IPS DF 6.9 (cell line): ENCODE results near the gene ARTN.

Experiments
- DNase-seq: peaks from one replicate; pipeline ENCODE4 v3.0.0-alpha.2; 2013; ENCODE audit warnings: low read depth, low spot score
- H3K27ac ChIP-seq: one replicate; pipeline ENCODE4 v1.5.1; 2013; ENCODE audit warnings: low read length, control low read depth
- H3K27me3 ChIP-seq: 2 replicates; pipeline ENCODE4 v1.6.1; 2013; ENCODE audit warnings: mild to moderate bottlenecking, low read length; ENCODE audit not compliant: control insufficient read depth, insufficient read depth
- H3K36me3 ChIP-seq: 2 replicates; pipeline ENCODE4 v1.6.1; 2013; ENCODE audit warnings: low read length; ENCODE audit not compliant: control insufficient read depth, insufficient read depth
- H3K4me1 ChIP-seq: 2 replicates; pipeline ENCODE4 v1.6.1; 2013; ENCODE audit warnings: low read length; ENCODE audit not compliant: control insufficient read depth, insufficient read depth
- H3K4me3 ChIP-seq: 2 replicates; pipeline ENCODE4 v1.5.1; 2013; ENCODE audit warnings: mild to moderate bottlenecking, low read length
- H3K9me3 ChIP-seq: 2 replicates; pipeline ENCODE4 v1.6.1; 2013; ENCODE audit warnings: low read length, inconsistent platforms; ENCODE audit not compliant: control insufficient read depth, insufficient read depth
- WGBS: extraction: QIAGEN DNeasy Blood & Tissue Kit; methylation state at CpG from one replicate; pipeline ENCODE4 v1.1.7; 2013; ENCODE audit warnings: mixed read lengths, missing lambda C conversion rate; ENCODE audit not compliant: insufficient read length, insufficient coverage; 5-methylcytosine and 5-hydroxymethylcytosine counted together

Gene ARTN

DNA sequence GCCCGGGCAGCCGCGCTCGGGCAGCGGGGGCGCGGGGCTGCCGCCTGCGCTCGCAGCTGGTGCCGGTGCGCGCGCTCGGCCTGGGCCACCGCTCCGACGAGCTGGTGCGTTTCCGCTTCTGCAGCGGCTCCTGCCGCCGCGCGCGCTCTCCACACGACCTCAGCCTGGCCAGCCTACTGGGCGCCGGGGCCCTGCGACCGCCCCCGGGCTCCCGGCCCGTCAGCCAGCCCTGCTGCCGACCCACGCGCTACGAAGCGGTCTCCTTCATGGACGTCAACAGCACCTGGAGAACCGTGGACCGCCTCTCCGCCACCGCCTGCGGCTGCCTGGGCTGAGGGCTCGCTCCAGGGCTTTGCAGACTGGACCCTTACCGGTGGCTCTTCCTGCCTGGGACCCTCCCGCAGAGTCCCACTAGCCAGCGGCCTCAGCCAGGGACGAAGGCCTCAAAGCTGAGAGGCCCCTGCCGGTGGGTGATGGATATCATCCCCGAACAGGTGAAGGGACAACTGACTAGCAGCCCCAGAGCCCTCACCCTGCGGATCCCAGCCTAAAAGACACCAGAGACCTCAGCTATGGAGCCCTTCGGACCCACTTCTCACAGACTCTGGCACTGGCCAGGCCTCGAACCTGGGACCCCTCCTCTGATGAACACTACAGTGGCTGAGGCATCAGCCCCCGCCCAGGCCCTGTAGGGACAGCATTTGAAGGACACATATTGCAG, 3.0 kb downstream of the ARTN start:
- Histone ChIP-seq H3K27ac (no peak overlapping the region), H3K4me1 (peaks cover 11% of the 10 kb centered on the region), H3K9me3 (no peaks in the 10 kb centered on the region), H3K4me3 (peak overlapping the region; percentile 40; the same call in 1 of the 2 replicates), H3K27me3 (no peaks in the 10 kb centered on the region), H3K36me3 (no peaks in the 10 kb centered on the region)
- no CpG with 5 or more reads among the region's 56 CpGs for WGBS
- no peak for DNase-seq

- no peaks in the 10 kb centered on the region for H3K9me3 ChIP-seq
Observed at GRCh38 chr1:43937179-43937865, 3.7 kb downstream of the ARTN start.

DNA sequence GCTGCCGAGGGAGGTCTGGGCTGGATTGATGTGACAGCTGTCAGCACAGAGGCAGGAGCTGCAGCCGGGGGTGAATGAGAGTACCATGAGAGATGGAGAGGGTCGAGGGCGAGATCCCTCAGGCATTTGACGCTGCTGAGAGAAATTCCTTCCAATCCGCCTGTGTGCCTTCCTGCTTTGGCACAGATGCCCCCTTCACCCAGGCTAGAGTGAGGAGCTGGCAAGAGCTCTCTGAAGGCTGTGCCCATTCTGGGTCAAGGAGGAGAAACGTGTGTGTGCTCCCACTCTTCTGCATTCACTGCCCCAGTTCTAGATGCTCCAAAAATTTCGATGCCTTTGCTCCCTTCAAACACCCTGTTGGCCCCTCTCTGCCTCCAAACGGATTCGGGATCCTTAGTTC, 4.8 kb downstream of the ARTN start:
- peaks cover 10% of the 10 kb centered on the region for H3K4me1 ChIP-seq
- no peak for DNase-seq
- no CpG with 5 or more reads among the region's 10 CpGs for WGBS
- H3K36me3 ChIP-seq = no peaks in the 10 kb centered on the region
- H3K4me3 ChIP-seq = no peak overlapping the region
- H3K27ac ChIP-seq = no peak overlapping the region
- no peaks in the 10 kb centered on the region for H3K9me3 ChIP-seq
- H3K27me3 ChIP-seq = no peaks in the 10 kb centered on the region

More at GRCh38 chr1:43937179-43937865, 3.7 kb downstream of the ARTN start:
- H3K27ac ChIP-seq = no peak overlapping the region
- no peak for DNase-seq
- H3K4me3 ChIP-seq = no peak overlapping the region
- no CpG with 5 or more reads among the region's 8 CpGs for whole genome bisulfite sequencing
- H3K36me3 ChIP-seq = no peaks in the 10 kb centered on the region
- no peaks in the 10 kb centered on the region for H3K27me3 ChIP-seq
- peaks cover 11% of the 10 kb centered on the region for H3K4me1 ChIP-seq

DNA sequence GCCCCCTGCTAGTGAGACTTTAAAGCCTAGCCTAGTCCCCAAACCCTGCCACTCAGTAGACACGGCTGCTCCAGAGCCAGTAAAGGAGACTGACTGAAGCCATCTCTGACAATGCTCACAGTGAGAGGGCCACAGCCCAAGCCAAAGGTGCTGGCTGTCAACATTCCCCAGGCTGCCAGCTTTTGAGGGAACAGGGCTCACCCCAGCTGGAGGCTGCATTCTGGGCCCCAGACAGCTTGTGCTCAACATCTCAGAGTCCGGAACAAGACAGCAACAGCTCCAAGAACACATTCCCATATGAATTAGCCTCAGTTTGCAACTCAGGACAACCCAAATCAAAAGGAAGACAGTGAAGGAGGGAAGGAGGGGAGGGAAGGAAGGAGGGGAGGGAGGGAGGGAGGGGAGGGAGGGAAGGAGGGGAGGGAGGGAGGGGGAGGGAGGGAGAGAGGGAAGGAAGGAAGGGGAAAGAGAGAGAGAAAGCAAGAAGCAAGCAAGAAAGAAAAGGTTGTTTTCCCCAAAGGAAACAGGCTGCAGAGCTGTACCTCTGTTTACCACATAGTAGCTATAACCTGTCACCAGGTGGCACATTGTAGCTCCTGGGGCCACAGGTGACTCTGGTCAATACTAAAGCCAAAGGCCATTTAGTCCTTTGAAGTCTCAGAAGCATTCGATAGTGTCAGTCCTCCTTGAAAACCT, 5.4 kb downstream of the ARTN start:
- no CpG with 5 or more reads among the region's 3 CpGs for WGBS
- no peak overlapping the region for H3K27ac ChIP-seq
- H3K36me3 ChIP-seq = no peaks in the 10 kb centered on the region

DNA sequence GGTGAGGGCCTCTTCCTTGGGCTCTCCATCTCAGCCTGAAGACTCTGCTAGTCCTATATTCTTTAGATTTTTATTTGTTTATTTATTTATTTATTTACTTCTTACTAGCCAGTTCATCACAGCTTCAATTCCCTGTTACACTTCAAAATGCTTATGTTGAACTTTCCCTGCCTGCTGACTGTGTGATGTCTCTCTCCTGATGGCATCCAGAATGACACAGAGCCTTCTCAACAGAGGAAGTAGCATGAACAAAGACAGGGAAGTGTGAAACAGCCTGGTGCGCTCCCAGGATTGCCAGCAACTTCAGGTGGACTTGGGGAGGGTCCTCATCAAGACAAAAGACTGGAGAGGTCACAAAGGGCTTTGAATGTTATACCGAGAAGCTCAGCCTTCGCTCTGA, 8.8 kb downstream of the ARTN start:
- WGBS = no CpG with 5 or more reads among the region's 3 CpGs
- Histone ChIP-seq H3K27ac (no peak overlapping the region), H3K9me3 (no peaks in the 10 kb centered on the region), H3K27me3 (no peaks in the 10 kb centered on the region), H3K4me1 (0 out of 2 replicates have a peak, but pooled peaks cover 4% of the 10 kb centered on the region), H3K36me3 (no peaks in the 10 kb centered on the region), H3K4me3 (no peak overlapping the region)
- DNase-seq = no peak

More for the DNA sequence above, 5.4 kb downstream of the ARTN start:
- no peak overlapping the region for H3K4me3 ChIP-seq
- no peak for DNase-seq
- peaks cover 10% of the 10 kb centered on the region for H3K4me1 ChIP-seq
- H3K27me3 ChIP-seq = no peaks in the 10 kb centered on the region
- H3K9me3 ChIP-seq = no peaks in the 10 kb centered on the region

DNA sequence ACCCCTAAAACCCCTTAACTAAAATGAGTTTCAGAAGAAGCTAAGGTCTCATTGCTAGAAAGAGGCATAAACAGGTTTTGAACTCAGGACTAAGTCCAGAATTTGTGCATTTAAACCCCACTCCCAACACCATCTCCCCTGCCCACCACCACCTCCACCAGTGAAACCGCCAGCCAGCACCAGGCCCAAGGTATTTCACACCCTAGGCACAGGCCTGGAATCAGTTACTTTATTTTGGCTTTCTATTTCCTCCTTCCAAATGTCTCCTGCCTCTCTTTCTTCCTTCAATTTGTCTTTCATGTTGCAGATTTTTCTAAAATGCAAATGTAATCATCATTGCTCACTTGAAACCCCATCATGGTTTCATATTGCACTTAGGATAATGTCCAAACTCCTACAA, 11.3 kb downstream of the ARTN start:
- no CpG with 5 or more reads among the region's 1 CpG for WGBS
- Histone ChIP-seq H3K36me3 (no peaks in the 10 kb centered on the region), H3K27me3 (no peaks in the 10 kb centered on the region), H3K4me1 (peaks cover 3% of the 10 kb centered on the region; the same call in 1 of the 2 replicates), H3K27ac (no peak overlapping the region), H3K9me3 (no peaks in the 10 kb centered on the region), H3K4me3 (no peak overlapping the region)
- no peak for DNase-seq

GRCh38 chr1:43945674-43946235, 12.2 kb downstream of the ARTN start:
- Histone ChIP-seq H3K4me1 (peaks cover 3% of the 10 kb centered on the region; the same call in 1 of the 2 replicates), H3K4me3 (no peak overlapping the region; the same call in 1 of the 2 replicates), H3K27me3 (no peaks in the 10 kb centered on the region), H3K9me3 (no peaks in the 10 kb centered on the region), H3K27ac (no peak overlapping the region), H3K36me3 (no peaks in the 10 kb centered on the region; the same call in 1 of the 2 replicates)
- DNase-seq = no peak
- no CpG with 5 or more reads among the region's 3 CpGs for WGBS

- DNase-seq = no peak
- peaks cover 3% of the 10 kb centered on the region; the same call in 1 of the 2 replicates for H3K4me1 ChIP-seq
- H3K27me3 ChIP-seq = no peaks in the 10 kb centered on the region
- WGBS = no CpG with 5 or more reads among the region's 74 CpGs
- no peaks in the 10 kb centered on the region; the same call in 1 of the 2 replicates for H3K36me3 ChIP-seq
- peak within 1 kb of the TSS; percentile 79 for H3K4me3 ChIP-seq
- H3K9me3 ChIP-seq = no peaks in the 10 kb centered on the region
- H3K27ac ChIP-seq = no peak within 1 kb of the TSS
Observed at GRCh38 chr1:43946236-43947060, 12.8 kb downstream of the ARTN start, which contains the start of gene IPO13. Gene IPO13, plus strand, starts transcription at chr1:43946950. Its CDS starts 651 bp downstream, at chr1:43947601.

- DNase-seq = no peak
- H3K27me3 ChIP-seq = no peaks in the 10 kb centered on the region
- H3K4me3 ChIP-seq = peak overlapping the region; percentile 79
- H3K4me1 ChIP-seq = peaks cover 3% of the 10 kb centered on the region; the same call in 1 of the 2 replicates
- H3K27ac ChIP-seq = no peak overlapping the region
- no peaks in the 10 kb centered on the region for H3K9me3 ChIP-seq
- WGBS = no CpG with 5 or more reads among the region's 27 CpGs
- H3K36me3 ChIP-seq = no peaks in the 10 kb centered on the region; the same call in 1 of the 2 replicates
Observed at GRCh38 chr1:43947061-43947873, 13.7 kb downstream of the ARTN start.
